GM19035 (cell line): Measurements from ENCODE around the gene TBC1D20.
"Not testable (repeated sequence)": the region's sequence is repeated elsewhere in the genome, so short reads cannot be mapped to it uniquely, and the experiment has no call there.

Experiments
- ATAC-seq: cut with Tn5 transposase; IDR thresholded peaks from one replicate; pipeline ENCODE4 v1.9.1; 2021; ENCODE audit not compliant: unreplicated experiment

TBC1D20 gene

GRCh38 chr20:402898-403581 lies 59.3 kb downstream of the TBC1D20 start:
- ATAC-seq, result no peak

- no peak for ATAC-seq
These were observed 59.8 kb downstream of the TBC1D20 start for GRCh38 chr20:402496-402885.

GRCh38 chr20:401682-402495 lies 60.4 kb downstream of the TBC1D20 start:
- no peak for ATAC-seq

DNA sequence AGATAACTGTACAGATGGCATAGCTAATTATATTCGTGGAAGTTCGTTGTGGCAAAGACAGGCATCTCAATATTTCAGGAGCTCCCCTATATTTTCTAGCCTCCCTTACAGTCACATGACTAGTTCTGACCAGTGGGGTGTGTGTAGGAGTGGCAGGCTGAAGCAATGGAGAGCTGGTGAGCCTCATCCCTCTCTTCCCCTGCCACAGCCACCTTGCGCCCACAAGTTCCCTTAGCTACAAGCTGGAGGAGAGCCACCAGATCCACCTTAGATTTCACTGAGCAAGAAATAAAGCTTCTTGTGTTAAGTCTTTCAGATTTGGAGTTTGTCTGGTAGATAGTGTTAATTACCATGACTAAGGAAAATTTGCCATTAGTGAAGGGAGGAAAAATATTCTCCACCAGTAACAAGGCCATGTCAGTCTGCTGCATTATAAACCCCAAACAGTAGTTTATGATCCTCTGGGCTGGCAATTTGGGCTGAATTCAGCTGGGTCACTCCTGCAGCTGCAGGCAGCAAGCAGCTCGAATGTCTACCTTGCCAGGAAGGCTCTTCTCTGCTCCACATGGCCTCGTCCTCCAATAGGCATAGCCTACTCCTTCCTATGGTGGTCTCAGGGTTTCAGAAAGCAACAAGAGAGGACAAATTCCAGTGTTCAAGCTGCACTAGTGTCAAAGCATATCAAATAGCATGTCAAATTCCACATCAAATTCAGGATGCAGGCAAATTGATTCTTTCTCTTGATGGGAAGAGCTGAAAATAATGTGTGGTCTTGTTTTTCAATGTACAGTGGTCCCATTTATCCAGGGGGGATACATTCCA lies 61.7 kb downstream of the TBC1D20 start:
- ATAC-seq, result no peak

- no peak for ATAC-seq
These were observed 62.2 kb downstream of the TBC1D20 start for GRCh38 chr20:400128-400453.

GRCh38 chr20:399182-399707 lies 63.1 kb downstream of the TBC1D20 start:
- ATAC-seq, result no peak

DNA sequence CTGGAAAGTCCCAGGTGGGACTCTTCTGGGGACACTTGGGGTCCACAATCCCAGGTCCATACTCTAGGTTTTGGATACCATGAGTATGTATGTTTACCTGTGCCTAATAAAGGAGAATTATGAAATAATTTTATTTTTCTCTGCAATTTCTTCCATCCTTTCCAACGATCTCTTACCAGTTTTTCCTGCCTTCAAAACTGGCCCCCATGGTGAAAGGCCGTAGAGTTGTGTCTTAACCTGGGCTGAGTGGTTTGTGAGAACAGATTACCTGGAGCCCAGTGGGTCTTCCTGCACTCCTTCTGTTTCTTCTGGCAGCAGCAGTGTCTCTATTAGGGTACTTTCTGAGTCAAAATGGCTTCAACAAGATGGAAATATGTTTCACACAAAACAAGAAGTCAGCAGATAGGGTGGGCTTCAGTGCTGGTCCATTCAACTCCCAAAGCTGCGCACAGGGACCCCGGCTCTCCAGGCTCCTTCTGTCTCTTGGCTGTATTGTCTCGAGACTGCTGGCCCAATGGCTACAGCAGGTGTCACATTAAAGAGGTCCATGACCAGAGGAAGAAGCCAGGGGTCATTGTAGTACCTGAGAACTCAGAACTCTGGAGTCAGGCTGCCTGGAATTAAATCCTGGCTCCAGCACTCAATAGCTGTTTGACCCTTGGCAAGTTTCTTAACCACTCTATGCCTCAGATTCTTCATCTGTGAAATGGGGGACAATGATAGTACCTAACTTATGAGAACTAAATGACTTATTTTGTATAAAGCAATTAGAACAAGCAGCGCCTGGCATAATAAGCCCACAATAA lies 64.7 kb downstream of the TBC1D20 start:
- no peak for ATAC-seq

DNA sequence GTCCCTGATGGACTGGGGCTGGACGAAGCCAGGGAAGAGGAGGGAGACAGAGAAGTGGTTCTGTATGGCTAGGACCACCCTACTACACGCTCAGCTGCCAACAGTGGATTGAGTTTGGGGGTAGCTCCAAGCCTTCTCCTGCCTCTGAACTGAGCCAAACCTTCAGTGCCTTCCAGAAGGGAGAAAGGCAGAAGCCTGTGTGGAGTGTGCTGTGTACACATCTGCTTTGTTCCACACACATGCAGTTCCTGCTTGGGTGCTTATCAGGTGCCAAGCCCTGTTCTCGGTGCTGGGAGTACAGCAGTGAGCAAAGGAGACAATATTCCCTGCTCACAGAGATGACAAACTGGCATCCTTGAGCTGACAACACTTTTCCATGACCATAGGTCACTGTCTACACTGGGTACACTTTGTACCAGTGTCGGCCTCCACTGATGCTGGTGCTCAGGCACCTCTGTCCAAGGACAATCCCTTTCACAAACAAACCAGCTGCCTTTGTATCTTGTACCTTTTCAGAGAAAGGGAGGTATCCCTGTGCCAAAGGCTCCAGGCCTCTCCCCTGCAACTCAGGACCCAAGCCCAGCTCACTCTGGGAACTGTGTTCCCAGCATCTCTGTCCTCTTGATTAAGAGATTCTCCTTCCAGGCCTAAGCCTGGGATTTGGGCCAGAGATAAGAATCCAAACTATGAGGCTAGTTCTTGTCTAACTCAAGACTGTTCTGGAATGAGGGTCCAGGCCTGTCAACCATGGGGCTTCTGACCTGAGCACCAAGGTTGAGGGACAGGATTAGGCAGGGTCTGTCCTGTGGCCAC lies 65.5 kb downstream of the TBC1D20 start:
- no peak for ATAC-seq

DNA sequence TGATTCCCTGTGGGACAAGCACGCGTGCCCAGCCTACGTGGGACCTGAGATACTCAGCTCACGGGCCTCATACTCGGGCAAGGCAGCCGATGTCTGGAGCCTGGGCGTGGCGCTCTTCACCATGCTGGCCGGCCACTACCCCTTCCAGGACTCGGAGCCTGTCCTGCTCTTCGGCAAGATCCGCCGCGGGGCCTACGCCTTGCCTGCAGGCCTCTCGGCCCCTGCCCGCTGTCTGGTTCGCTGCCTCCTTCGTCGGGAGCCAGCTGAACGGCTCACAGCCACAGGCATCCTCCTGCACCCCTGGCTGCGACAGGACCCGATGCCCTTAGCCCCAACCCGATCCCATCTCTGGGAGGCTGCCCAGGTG lies 66.1 kb downstream of the TBC1D20 start:
- ATAC-seq, result no peak

- ATAC-seq, result not testable (repeated sequence)
These were observed 69.0 kb downstream of the TBC1D20 start for GRCh38 chr20:393296-393695.

GRCh38 chr20:391041-391711 lies 71.2 kb downstream of the TBC1D20 start:
- ATAC-seq, result no peak

GRCh38 chr20:389220-389619 lies 73.1 kb downstream of the TBC1D20 start:
- no peak for ATAC-seq

DNA sequence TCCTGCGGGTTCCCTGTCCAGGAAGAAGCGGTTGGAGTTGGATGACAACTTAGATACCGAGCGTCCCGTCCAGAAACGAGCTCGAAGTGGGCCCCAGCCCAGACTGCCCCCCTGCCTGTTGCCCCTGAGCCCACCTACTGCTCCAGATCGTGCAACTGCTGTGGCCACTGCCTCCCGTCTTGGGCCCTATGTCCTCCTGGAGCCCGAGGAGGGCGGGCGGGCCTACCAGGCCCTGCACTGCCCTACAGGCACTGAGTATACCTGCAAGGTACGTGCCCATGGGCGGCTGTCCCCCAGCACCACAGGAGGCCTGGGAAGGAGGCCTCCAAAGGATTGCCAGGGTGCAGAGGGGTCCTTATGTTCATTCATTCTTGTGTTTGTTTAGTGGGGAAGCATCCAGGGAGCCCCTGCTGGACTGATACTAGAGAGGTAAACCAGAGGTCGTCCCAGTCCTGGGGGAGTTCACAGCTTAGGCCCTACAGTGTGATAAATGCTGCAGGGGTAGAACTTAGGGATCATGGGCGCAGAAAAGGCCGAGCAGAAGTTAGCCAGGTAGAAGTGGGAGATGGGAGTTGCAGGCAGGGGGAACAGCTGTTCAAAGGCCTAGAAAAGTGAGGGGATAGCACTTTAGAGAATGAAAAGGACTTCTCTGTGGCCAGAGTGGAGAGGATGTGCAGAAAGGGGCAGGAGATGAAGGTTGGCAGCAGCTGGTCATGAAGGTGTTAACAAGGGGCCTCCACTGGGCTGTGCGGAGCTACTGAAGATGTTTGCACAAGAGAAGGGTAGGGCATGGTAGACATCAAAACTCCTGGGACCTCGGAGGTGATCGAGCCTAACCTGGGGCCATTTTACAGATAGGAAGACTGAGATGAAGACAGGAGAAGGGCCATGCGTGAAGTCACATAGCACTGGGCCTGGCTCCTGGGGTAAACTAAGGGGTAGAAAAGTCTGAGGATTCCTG lies 74.0 kb downstream of the TBC1D20 start:
- ATAC-seq, result no peak

DNA sequence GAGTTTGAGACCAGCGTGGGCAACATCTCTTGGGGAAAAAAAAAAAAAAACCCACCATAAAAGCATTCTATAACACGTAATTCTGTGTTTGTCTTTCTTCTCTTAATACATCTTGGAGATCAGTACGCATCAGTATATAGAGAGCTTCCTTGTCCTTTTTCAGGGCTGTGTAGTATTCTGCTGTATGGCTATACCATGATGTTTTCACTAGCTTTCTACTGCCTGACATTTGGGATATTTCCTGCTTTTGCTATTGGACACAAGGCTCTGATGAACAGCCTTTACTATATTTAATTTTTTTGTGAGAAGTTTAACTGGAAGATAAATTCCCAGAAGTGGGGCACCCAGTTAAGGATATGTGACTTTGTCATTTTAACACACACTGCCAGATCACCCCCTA lies 74.8 kb downstream of the TBC1D20 start:
- no peak for ATAC-seq

GRCh38 chr20:386634-387033 lies 75.7 kb downstream of the TBC1D20 start:
- not testable (repeated sequence) for ATAC-seq
